SK-N-SH (cell line): ENCODE measurements around the gene ZNF549. TPM values are rescaled to one million over a fixed set of nuclear protein-coding genes. Genes with fewer than 3 reads are reported as not detected.
"Not testable (repeated sequence)": the region's sequence is repeated elsewhere in the genome, so short reads cannot be mapped to it uniquely, and the experiment has no call there.

Experiments
- CTCF ChIA-PET: fragments of 300-600, 350-600 bp; formaldehyde crosslinking; extraction: SDS; loops from one replicate; lab custom pipeline; 2021; lab: Yijun Ruan, JAX
- POLR2A ChIA-PET: fragments of 350-600 bp; sonication (Branson Sonifier 250); formaldehyde crosslinking; extraction: SDS; loops from one replicate; lab custom pipeline; 2020; ENCODE audit warnings: antibody characterized with exemption, inconsistent platforms; lab: Yijun Ruan, JAX
- DNase-seq: peaks from one replicate; pipeline ENCODE4 v3.0.0; 2012
- H2AFZ ChIP-seq: fragments of 200-600 bp; sonication (generic); 2 replicates; pipeline ENCODE4 v1.8.1; 2016; ENCODE audit warnings: antibody characterized with exemption, mild to moderate bottlenecking, low read depth
- H3F3A ChIP-seq: fragments of 200-600 bp; sonication (generic); replicated peaks from 2 replicates; pipeline ENCODE3; 2016; ENCODE audit warnings: antibody characterized with exemption, mild to moderate bottlenecking; ENCODE audit not compliant: insufficient read depth
- H3K27ac ChIP-seq, 2 experiments: fragments of 200-500 bp in 1 of 2; fragments of 200-600 bp in 1 of 2; sonication (Bioruptor generic) in 1 of 2; sonication (generic), shearing (Covaris generic) in 1 of 2; 2 replicates each; pipeline versions ENCODE4 v1.5.1 to v1.6.1; 2014 to 2016; ENCODE audit warnings: low read depth in 2 of 2, inconsistent platforms in 1 of 2, low read length in 1 of 2, mild to moderate bottlenecking in 1 of 2, mixed read lengths in 1 of 2
- H3K27me3 ChIP-seq: fragments of 200-600 bp; sonication (generic), shearing (Covaris generic); 2 replicates; pipeline ENCODE4 v1.6.1; 2016; ENCODE audit warnings: mixed run types; ENCODE audit not compliant: insufficient read depth
- H3K36me3 ChIP-seq, 2 experiments: fragments of 200-500 bp in 1 of 2; fragments of 200-600 bp in 1 of 2; sonication (Bioruptor generic) in 1 of 2; sonication (generic) in 1 of 2; replicated peaks in 1 of 2; 2 replicates each; pipeline versions ENCODE3 to v1.5.1; 2014 to 2016; ENCODE audit warnings: low read length in 1 of 2, mild to moderate bottlenecking in 1 of 2; ENCODE audit not compliant: insufficient read depth in 2 of 2, control insufficient read depth in 1 of 2
- H3K4me1 ChIP-seq, 2 experiments: fragments of 200-500 bp in 1 of 2; fragments of 200-600 bp in 1 of 2; sonication (Bioruptor generic) in 1 of 2; sonication (generic), shearing (Covaris generic) in 1 of 2; 2 replicates each; pipeline versions ENCODE4 v1.5.1 to v1.6.1; 2014 to 2016; ENCODE audit warnings: low read depth in 1 of 2, low read length in 1 of 2, mixed run types in 1 of 2; ENCODE audit not compliant: insufficient read depth in 2 of 2, control insufficient read depth in 1 of 2
- H3K4me2 ChIP-seq: fragments of 200-600 bp; sonication (generic), shearing (Covaris generic); 2 replicates; pipeline ENCODE4 v1.6.1; 2017; ENCODE audit warnings: mixed run types
- H3K4me3 ChIP-seq, 2 experiments: fragments of 200-500 bp in 1 of 2; fragments of 200-600 bp in 1 of 2; sonication (Bioruptor generic) in 1 of 2; sonication (generic), shearing (Covaris generic) in 1 of 2; 2 replicates each; pipeline versions ENCODE4 v1.5.1 to v1.8.1; 2014 to 2016; ENCODE audit warnings: low read depth in 2 of 2, inconsistent platforms in 1 of 2, low read length in 1 of 2, mild to moderate bottlenecking in 1 of 2, mixed read lengths in 1 of 2, moderate library complexity in 1 of 2
- H3K79me2 ChIP-seq: fragments of 200-600 bp; sonication (generic); 2 replicates; pipeline ENCODE4 v1.8.1; 2017; ENCODE audit warnings: mild to moderate bottlenecking; ENCODE audit not compliant: insufficient read depth
- H3K9ac ChIP-seq: fragments of 200-600 bp; sonication (generic); 2 replicates; pipeline ENCODE4 v1.6.1; 2017; ENCODE audit warnings: mixed run types
- H3K9me2 ChIP-seq: fragments of 200-600 bp; sonication (generic); 2 replicates; pipeline ENCODE4 v1.6.1; 2017; ENCODE audit warnings: mixed run types
- H3K9me3 ChIP-seq: fragments of 200-600 bp; sonication (generic); 2 replicates; pipeline ENCODE4 v1.6.1; 2017; ENCODE audit warnings: mixed run types, mild to moderate bottlenecking, moderate library complexity
- H4K20me1 ChIP-seq: fragments of 200-600 bp; sonication (generic); 2 replicates; pipeline ENCODE4 v1.6.1; 2017; ENCODE audit warnings: mild to moderate bottlenecking, mixed run types; ENCODE audit not compliant: insufficient read depth
- CHD2 ChIP-seq: fragments of 150-350 bp; IDR thresholded peaks from 2 replicates; pipeline ENCODE4 v1.6.1; 2018; ENCODE audit warnings: low read length; ENCODE audit not compliant: partially characterized antibody
- CTCF ChIP-seq: fragments of 200-600 bp; sonication (generic); IDR thresholded peaks from 2 replicates; pipeline ENCODE4 v1.6.1; 2017; ENCODE audit warnings: antibody characterized with exemption, mild to moderate bottlenecking, moderate library complexity
- RAD21 ChIP-seq: IDR thresholded peaks from 2 replicates; pipeline ENCODE4 v1.6.1; 2012; ENCODE audit warnings: mild to moderate bottlenecking, low read length
- RCOR1 ChIP-seq: fragments of 150-350 bp; IDR thresholded peaks from 2 replicates; pipeline ENCODE4 v1.6.1; 2017; ENCODE audit warnings: antibody characterized with exemption, low read length
- REST ChIP-seq: IDR thresholded peaks from 2 replicates; pipeline ENCODE4 v1.6.1; 2012; ENCODE audit warnings: mild to moderate bottlenecking, low read depth, low read length, moderate library complexity
- RXRA ChIP-seq: IDR thresholded peaks from 2 replicates; pipeline ENCODE4 v1.4.0; 2012; ENCODE audit warnings: low read depth, mild to moderate bottlenecking, borderline replicate concordance
- WGBS: methylation state at CpG from one replicate; pipeline ENCODE4 v1.1.6; 2017; ENCODE audit warnings: low lambda C conversion rate; 5-methylcytosine and 5-hydroxymethylcytosine counted together
- polyA plus RNA-seq, 3 experiments: library from polyadenylated mRNA; depleted of rRNA; stranded (reverse); fragments of >200 nt; gene quantifications; 2 replicates each; pipeline ENCODE4 v1.2.3, GENCODE V29; 2012

Gene ZNF549
- polyA plus RNA-seq, 1 of the 3 experiments (the other 2 are of a cell fraction), result 2.4 TPM

- TF ChIP-seq CTCF (no peak), REST (no peak)
Observed at GRCh38 chr19:57512845-57513244, 14.3 kb upstream of the ZNF549 start (continued).

- no peaks in the 10 kb centered on the region for H4K20me1 ChIP-seq
- peaks cover 15 to 48% of the 10 kb centered on the region in 2 experiments for H3K36me3 ChIP-seq
- no peak overlapping the region for H3K9ac ChIP-seq
- H3K9me3 ChIP-seq, result peaks cover 17% of the 10 kb centered on the region
- H3K4me3 ChIP-seq, result no peak overlapping the region
- no peak overlapping the region for H3K4me2 ChIP-seq
- TF ChIP-seq RXRA (no peak), CHD2 (no peak), RCOR1 (no peak), RAD21 (no peak)
- peaks cover 5% of the 10 kb centered on the region for H3F3A ChIP-seq
- H2AFZ ChIP-seq, result no peak overlapping the region
- no peak for DNase-seq
- H3K9me2 ChIP-seq, result no peaks in the 10 kb centered on the region
- 59% methylated on average over 5 of the region's 5 CpGs for WGBS
- ChIA-PET POLR2A (no interaction called here), CTCF (no interaction called here)
- no peak overlapping the region for H3K27ac ChIP-seq
- no peaks in the 10 kb centered on the region for H3K79me2 ChIP-seq
- H3K4me1 ChIP-seq, result no peaks in the 10 kb centered on the region
- H3K27me3 ChIP-seq, result no peaks in the 10 kb centered on the region
Observed at GRCh38 chr19:57515255-57515654, 11.9 kb upstream of the ZNF549 start.

- H3K9me2 ChIP-seq, POLR2A ChIA-PET, H3K9ac ChIP-seq, H4K20me1 ChIP-seq, CTCF ChIA-PET, H3F3A ChIP-seq, H3K27me3 ChIP-seq, DNase-seq, H3K4me1 ChIP-seq, H3K79me2 ChIP-seq, H2AFZ ChIP-seq, H3K4me3 ChIP-seq, H3K4me2 ChIP-seq, H3K9me3 ChIP-seq, H3K27ac ChIP-seq: not testable (repeated sequence)
- peaks cover 15 to 40% of the 10 kb centered on the region in 2 experiments for H3K36me3 ChIP-seq
- 32% methylated on average over 4 of the region's 4 CpGs for WGBS
Observed at GRCh38 chr19:57518021-57518420, 9.1 kb upstream of the ZNF549 start.
